NCI-H2107 (cell line): ENCODE data around the gene ARR3.
"Not testable (repeated sequence)": the region's sequence is repeated elsewhere in the genome, so short reads cannot be mapped to it uniquely, and the experiment has no call there.

Source experiments
- DNase-seq: peaks from one replicate; lab custom pipeline; 2025; lab: John Stamatoyannopoulos, UW

Gene ARR3

GRCh38 chrX:70280573-70280972 lies 12.4 kb downstream of the ARR3 start:
- no peak for DNase-seq

DNA sequence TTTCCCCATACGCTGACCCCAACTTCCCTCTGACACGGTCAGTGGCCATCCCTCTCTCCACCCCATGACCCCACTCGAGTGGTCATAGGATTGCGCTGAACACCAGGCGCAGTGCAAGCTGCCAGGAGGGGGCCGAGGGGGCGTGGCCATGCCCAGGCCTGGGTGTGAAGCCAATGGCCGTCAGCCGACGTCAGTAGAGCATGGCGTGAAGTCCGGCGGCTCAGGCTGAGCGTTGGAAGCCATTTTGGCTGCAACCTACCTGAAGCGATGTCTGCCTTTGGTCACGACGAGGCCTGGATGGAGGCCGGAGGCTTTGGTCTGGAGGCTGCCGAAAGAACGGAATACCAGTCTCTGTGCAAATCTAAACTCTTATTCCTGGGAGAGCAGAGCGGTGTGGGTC lies 13.8 kb downstream of the ARR3 start, which contains the start of gene RAB41:
Gene RAB41 (plus strand): TSS at position 222 of the 400 bp plus-strand sequence. CDS start 46 bp downstream, at position 268.
- no peak for DNase-seq

DNA sequence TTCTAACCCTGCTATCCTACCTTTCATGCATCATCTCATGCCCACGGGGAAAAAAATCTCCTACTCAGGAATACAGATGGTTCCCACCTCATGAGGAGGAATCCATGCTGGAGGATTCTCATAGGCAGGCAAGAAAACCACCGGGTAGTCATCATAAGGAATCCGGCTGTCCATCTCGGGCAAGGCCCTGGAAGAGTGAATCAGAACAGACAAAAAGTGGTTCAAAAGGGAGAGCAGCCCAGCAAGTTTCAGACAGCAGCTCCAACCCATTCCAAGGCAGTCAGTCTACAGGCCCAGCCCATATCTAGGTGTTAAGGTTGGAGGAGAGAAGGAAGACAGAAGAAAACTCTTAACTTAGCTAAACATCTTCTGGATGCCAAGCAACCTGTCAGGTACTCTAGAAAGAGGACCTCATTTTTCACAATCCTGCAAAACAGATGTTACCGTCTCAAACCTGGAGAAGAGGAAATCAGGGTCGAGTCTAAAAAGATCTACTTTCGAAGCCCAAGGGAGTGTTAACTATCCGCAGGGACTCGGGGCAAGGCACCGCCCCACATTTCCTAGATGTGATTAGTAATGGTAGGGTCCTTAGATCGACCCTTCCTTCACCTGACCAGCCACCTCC lies 21.1 kb downstream of the ARR3 start:
- DNase-seq: no peak

DNA sequence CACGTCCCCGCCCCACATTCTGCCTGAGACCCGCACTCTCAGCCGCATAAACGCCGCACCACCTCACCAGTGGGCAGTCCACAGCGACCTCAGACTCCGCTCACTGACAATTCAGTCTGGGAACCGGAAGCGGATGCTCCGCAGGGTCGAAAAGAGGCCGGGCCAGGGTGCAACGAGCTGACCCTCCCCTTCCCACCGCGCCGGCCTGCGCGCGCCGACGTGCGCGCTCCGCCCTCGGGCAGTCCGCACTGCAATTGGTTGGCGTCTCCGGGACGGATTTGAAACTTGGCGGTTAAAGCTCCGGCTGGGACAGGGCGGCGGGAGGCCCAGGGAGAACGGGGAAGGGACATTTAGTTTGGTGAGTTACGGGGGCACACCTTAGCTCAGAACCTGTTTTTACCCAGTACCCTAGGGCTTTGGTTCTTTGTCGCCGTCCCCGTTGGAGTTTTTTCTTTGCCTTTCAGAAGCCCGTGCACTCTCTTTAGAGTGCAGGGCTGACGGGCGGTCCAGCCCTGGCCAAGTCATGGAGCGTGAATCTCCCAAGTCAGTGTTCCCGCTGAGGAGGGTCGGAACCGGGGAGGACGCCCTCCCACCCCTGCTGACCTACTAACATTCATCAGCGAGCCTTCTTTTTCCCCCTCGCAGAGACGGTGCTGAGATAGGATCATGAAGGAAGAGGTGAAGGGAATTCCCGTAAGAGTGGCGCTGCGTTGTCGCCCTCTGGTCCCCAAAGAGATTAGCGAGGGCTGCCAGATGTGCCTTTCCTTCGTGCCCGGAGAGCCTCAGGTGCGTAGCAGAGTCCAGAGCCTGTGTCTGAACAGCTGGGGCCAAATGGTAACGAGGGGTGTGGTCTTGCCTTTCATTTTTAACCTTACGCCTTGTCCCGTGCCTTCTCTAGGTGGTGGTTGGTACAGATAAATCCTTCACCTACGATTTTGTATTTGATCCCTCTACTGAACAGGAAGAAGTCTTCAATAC lies 21.9 kb downstream of the ARR3 start, which contains the start of the genes KIF4A and PDZD11:
Gene KIF4A (plus strand): TSS at position 312 of the 978 bp plus-strand sequence. CDS start 355 bp downstream, at position 667.
Gene PDZD11 (minus strand): TSS at position 135 of the 978 bp plus-strand sequence. CDS start 586 bp downstream, outside the sequence.
- peak; percentile 64 for DNase-seq

GRCh38 chrX:70292788-70293187 lies 24.7 kb downstream of the ARR3 start:
- no peak for DNase-seq

- DNase-seq: no peak
Observed at GRCh38 chrX:70293621-70294020, 25.5 kb downstream of the ARR3 start.

GRCh38 chrX:70301716-70302115 lies 33.6 kb downstream of the ARR3 start:
- no peak for DNase-seq

DNA sequence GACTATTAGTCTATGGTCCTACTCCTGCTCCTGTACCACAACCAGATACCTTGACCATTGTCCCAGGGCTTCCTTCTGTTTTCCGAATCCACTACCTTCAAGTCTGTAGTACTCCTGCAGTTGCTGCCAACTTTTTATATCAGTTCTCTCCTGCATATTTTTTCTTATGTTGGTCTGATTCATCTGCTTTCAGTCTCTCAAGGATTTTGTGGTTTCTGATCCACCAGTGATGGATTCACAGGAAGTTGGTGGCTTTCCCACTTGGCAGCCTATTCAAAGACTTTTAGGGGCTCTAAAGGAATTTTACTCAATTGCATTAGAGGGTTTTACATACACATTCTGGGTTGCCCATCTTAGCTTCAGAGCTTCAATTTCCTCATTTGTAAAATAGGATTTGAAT lies 45.4 kb downstream of the ARR3 start:
- DNase-seq: no peak

DNA sequence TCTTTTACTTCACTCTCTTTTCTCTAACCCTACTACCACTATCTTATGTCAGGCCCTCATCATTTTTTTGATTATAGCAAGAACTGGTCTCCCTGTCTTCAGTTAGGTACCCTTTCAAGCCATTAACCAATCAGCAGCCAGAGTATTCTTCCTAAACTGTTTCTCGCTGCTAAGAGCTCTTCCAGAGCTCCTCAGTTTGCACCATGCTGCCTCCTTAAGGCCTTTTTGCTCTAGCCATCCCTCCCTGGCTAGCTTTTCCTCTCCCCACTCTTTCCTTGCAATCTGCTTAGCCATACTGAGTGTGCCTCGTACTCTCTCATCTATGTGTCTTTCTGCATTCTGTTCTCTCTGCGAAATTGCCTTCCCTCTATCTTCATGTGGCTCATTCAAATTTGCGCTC lies 54.6 kb downstream of the ARR3 start:
- DNase-seq: no peak

DNA sequence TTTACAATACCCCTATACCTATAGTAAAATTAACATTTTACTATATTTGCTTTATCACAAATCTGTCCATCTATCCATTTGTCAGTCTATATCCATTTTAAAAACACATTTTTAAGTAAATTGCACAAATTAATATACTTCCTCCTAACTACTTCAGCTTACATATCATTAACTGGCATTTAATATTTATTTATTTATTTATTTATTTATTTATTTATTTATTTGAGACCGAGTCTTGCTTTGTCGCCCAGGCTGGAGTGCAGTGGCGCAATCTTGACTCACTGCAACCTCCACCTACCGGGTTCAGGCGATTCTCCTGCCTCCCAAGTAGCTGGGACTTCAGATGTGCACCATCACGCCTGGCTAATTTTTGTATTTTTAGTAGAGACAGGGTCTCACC lies 55.5 kb downstream of the ARR3 start:
- DNase-seq: not testable (repeated sequence)

GRCh38 chrX:70324326-70324725 lies 56.2 kb downstream of the ARR3 start:
- DNase-seq: no peak

- DNase-seq: no peak
Observed at GRCh38 chrX:70331161-70331560, 63.0 kb downstream of the ARR3 start.
